Neural progenitor cell (in vitro differentiated cells): ENCODE data around the gene ZNF536.

Experiments used
- EZH2 ChIP-seq: fragments of 200-600 bp; sonication (generic); IDR thresholded peaks from 2 replicates; pipeline ENCODE4 v1.6.1; 2017; ENCODE audit warnings: antibody characterized with exemption, mild to moderate bottlenecking, moderate library complexity
- EZH2phosphoT487 ChIP-seq: fragments of 200-600 bp; sonication (generic); IDR thresholded peaks from 2 replicates; pipeline ENCODE4 v1.6.1; 2017; ENCODE audit warnings: antibody characterized with exemption
- TF ChIP-seq, protein P1 (sequence below): fragments of 200-600 bp; sonication (generic); IDR thresholded peaks from 2 replicates; pipeline ENCODE4 v1.5.1; 2017; ENCODE audit warnings: antibody characterized with exemption, mild to moderate bottlenecking

DNA sequence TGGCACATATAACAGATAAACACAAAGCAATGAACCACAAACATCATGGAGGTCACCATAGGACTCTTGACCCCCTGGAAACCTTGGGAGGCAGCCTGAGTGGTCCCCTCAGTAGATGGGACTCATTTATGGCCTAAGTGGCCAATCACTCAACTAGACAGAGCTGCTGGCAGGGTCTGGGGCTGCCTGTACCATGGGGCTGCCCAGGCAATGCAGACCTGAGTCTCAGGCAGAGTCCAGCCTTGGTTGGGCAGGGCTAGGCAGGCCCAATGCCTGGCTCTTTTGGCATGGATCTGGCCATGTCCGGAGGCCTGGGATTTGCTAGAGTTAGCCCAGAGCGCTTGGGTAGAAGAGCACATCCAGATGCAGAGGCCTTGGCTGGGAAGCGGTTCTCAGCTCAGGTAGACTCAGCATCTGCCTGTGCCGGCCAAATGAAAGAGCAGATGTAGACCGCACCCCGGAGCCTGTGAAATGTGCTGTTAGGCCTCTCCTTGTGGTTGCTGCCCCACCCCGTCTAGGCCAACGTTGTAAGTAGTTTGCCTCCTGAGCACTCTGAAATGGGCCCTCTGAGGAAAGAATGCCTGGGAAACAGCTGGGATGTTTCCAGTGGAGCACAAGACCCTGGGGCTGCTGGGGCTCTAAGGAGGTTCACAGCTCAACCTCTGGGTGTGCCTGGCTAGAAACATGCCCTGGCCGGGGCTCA lies 171.2 kb downstream of the ZNF536 start:
- TF ChIP-seq EZH2phosphoT487 (no peak), EZH2 (no peak)
- TF ChIP-seq, protein P1, sequence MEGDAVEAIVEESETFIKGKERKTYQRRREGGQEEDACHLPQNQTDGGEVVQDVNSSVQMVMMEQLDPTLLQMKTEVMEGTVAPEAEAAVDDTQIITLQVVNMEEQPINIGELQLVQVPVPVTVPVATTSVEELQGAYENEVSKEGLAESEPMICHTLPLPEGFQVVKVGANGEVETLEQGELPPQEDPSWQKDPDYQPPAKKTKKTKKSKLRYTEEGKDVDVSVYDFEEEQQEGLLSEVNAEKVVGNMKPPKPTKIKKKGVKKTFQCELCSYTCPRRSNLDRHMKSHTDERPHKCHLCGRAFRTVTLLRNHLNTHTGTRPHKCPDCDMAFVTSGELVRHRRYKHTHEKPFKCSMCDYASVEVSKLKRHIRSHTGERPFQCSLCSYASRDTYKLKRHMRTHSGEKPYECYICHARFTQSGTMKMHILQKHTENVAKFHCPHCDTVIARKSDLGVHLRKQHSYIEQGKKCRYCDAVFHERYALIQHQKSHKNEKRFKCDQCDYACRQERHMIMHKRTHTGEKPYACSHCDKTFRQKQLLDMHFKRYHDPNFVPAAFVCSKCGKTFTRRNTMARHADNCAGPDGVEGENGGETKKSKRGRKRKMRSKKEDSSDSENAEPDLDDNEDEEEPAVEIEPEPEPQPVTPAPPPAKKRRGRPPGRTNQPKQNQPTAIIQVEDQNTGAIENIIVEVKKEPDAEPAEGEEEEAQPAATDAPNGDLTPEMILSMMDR, result no peak
